ENCODE results near the gene CXorf51A. TPM values are rescaled to one million over a fixed set of nuclear protein-coding genes. Genes with fewer than 3 reads are reported as not detected.
"Not testable (repeated sequence)": the region's sequence is repeated elsewhere in the genome, so short reads cannot be mapped to it uniquely, and the experiment has no call there.

CXorf51A gene
- total RNA-seq, result not detected
- long read RNA-seq, result 0 reads

DNA sequence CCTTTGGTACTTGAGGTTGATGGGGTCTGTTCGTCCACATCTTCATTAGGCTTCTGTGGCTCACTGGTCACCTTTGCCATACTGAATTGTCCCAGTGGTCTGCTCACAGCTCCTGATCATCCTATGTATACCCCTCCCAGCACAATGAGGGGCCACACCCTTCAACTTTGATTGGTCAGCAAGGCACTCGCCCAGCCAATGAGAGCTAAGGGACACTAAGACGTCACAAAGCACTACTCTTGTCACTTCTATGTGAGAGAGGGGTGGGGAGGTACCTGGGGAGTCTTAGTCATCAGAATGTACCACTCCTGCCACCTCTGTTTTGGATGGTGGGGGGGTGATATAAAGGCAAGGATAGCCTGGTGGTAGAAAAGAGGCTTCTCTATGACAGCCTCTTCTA lies at the start of gene CXorf51A:
TSS of gene CXorf51A (minus strand) at position 101 of the 400 bp plus-strand sequence. CDS start at position 80, 21 bp downstream.
- intact Hi-C loops (cut with micrococcal nuclease); DNase-seq; ATAC-seq: not testable (repeated sequence)

DNA sequence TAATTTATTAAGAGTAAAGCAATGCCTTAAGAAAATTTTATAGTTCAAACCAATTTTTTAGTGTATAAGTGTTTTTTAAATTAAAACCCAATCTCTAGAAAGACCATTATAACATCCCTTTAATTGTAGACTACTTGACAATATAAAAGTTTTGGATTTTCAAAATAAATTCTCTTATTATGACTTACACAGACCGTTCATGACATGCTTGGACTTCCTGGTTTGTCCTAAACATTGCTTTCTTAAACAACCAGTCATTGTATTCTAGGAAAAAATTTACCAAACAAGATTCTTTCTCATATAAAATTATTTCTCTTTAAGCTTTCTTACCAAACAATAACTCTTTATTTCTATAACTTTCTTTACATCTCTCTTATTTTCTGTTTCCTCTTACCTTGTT lies 49.0 kb upstream of the CXorf51A start:
- intact Hi-C loops (cut with micrococcal nuclease), result no loop called here
- DNase-seq, result no peak
- no peak for ATAC-seq

DNA sequence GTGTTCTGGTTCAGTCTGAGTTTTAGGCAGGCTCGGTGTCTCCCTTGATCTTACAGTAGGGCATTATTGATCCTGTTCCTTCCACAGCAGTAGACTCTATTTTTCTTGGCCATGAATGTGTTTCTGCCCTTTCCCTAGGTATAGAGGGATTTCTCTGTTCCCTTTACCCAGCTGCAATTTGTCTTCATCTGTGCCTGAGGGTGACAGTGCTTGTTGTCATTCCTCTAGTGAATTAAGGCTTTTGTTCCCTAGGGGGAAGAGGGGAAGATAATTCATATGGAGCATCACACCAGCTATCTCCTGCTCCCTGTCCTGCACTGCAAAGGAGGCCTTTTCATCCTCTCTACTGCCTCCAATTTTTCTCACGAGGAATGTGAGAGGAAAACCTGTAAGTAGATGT lies 39.7 kb upstream of the CXorf51A start:
- no peak for DNase-seq
- intact Hi-C loops (cut with micrococcal nuclease), result no loop called here

DNA sequence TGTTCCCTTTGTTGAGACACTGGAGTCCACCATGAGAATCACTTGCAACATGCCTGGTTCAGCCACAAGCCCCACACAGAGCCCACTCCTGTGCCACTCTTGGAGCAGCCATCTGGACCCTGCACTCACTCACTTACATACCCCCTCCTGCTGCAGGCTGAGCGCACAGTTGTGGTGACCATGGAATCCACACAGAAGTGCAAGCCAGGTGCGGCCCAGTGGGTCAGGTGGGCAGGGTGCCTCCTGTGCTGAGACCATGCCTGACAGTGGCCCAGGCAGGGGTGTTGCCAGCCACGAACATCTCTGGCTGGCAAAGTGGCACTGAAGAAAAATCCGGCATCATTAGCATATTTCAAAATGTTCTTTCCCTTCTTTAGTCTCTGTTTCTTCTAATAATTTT lies 17.4 kb upstream of the CXorf51A start:
- intact Hi-C loops (cut with micrococcal nuclease), result no loop called here
- DNase-seq (peak; percentile 0), ATAC-seq (no peak)

More for the DNA sequence above, 39.7 kb upstream of the CXorf51A start:
- no peak for ATAC-seq

DNA sequence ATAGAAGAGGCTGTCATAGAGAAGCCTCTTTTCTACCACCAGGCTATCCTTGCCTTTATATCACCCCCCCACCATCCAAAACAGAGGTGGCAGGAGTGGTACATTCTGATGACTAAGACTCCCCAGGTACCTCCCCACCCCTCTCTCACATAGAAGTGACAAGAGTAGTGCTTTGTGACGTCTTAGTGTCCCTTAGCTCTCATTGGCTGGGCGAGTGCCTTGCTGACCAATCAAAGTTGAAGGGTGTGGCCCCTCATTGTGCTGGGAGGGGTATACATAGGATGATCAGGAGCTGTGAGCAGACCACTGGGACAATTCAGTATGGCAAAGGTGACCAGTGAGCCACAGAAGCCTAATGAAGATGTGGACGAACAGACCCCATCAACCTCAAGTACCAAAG lies 5.1 kb downstream of the CXorf51A start, which contains the start of gene CXorf51B:
TSS of gene CXorf51B (plus strand) at position 301 of the 400 bp plus-strand sequence. CDS start at position 322, 21 bp downstream.
- DNase-seq; intact Hi-C loops (cut with micrococcal nuclease); ATAC-seq: not testable (repeated sequence)

Other genes with a start within 250 kb of the CXorf51A start
- gene CXorf51B, start 5.0 kb downstream of the CXorf51A start, total RNA-seq, result not detected